ENCODE data around the gene KIAA1191.

Gene KIAA1191

DNA sequence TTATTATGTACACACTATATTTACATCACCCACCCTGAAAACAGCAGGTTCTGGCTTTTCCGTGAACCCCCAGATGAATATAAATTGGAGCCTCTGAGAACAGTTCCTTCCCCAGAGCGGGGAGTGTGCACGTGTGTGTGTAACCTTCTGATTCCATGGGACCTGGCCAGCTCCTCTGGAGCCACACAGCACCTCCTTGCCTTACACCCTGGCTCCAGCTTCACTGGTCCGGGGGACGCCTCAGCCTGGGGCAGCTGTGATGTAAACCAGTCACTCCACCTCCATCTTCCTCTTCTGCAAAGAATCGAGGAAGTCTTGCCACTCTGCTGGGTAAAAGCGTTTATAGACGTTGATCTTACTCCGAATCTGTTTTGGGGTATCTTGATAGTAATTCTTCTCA, 22.4 kb upstream of the KIAA1191 start:
- no peak for DNase-seq (ENCODE audit: low read depth)
- H3K4me3 ChIP-seq (ENCODE audit: low read length), result no peak overlapping the region
- TF ChIP-seq, protein P1, sequence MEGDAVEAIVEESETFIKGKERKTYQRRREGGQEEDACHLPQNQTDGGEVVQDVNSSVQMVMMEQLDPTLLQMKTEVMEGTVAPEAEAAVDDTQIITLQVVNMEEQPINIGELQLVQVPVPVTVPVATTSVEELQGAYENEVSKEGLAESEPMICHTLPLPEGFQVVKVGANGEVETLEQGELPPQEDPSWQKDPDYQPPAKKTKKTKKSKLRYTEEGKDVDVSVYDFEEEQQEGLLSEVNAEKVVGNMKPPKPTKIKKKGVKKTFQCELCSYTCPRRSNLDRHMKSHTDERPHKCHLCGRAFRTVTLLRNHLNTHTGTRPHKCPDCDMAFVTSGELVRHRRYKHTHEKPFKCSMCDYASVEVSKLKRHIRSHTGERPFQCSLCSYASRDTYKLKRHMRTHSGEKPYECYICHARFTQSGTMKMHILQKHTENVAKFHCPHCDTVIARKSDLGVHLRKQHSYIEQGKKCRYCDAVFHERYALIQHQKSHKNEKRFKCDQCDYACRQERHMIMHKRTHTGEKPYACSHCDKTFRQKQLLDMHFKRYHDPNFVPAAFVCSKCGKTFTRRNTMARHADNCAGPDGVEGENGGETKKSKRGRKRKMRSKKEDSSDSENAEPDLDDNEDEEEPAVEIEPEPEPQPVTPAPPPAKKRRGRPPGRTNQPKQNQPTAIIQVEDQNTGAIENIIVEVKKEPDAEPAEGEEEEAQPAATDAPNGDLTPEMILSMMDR (IDR thresholded peaks at IDR 0.05; ENCODE audit: insufficient read depth, low read depth, low read length, missing control alignments), result no peak

DNA sequence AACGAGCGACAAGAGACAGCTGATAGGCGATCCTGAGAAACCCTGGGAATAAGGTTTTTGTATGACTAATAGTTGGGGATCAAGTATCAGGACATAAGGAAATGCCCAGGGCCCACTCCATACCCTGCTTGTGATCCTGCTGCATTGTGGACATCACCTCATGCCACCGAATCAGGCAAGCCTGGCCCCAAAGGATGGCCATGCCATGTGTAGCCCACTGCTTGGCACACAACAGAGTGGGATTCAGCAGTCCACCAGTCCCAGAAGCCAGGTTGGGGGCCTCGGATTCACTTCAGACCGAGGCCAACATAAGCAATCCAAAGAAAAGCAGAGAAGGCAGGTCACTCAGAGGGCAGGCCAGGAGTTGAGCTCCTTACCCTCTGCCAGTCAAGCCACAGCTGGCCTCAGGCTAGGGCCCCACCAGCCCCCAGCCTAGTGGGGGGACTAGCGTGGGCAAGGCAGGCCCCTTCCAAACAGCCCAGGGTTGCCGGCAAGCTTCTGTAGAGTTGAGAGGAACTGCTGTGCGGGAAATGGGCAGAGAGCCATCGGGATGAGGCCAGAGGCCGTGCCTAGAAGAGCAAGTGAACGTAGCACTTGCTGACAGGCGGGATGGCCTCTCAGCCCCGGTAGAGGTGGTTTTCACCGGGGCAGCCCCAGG, 21.8 kb upstream of the KIAA1191 start:
- no peak overlapping the region for H3K4me3 ChIP-seq (ENCODE audit: low read length)
- no peak for DNase-seq (ENCODE audit: low read depth)
- TF ChIP-seq, protein P1 (IDR thresholded peaks at IDR 0.05; ENCODE audit: insufficient read depth, low read depth, low read length, missing control alignments), result no peak

DNA sequence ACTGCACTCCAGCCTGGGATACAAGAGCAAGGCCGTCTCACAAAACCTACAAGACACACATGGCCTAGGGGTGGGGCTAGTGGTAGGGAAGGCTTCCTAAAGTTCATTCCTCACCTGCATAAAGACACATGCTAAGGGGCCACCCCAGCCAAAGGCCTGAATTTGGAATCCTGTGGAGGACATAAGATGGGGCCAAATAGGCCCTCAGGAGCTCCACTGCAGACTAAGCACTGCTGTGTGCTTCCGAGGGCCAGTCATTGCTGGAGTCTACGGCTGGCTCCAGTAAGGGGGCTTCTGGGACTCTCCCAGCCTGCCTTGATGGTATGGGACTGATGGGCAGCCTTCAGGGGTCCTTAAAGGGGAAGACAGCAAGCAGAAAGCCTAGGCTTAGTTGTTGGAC, 21.2 kb upstream of the KIAA1191 start:
- H3K4me3 ChIP-seq (ENCODE audit: low read length), result no peak overlapping the region
- no peak for DNase-seq (ENCODE audit: low read depth)
- TF ChIP-seq, protein P1 (IDR thresholded peaks at IDR 0.05; ENCODE audit: insufficient read depth, low read depth, low read length, missing control alignments), result no peak

DNA sequence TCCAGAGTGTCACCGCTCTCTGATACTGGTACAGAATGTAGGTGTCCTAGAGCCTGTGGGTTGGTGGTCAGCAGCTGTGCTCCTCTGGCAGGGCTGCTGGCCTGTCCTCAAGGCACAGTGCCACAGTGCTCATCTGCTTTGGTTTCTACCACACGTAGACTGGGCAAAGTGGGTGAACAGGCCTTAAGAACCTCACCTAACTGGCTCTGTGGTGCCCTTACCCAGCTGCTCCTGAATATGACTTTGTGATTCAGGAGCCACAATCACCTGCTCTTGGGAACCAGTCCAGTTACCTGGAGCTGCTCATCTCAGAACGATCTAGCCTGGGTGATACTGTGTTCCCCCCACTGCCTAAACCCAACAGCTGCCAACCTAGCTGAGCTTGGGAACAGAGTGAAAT, 20.4 kb upstream of the KIAA1191 start:
- no peak overlapping the region for H3K4me3 ChIP-seq (ENCODE audit: low read length)
- no peak for DNase-seq (ENCODE audit: low read depth)
- TF ChIP-seq, protein P1 (IDR thresholded peaks at IDR 0.05; ENCODE audit: insufficient read depth, low read depth, low read length, missing control alignments), result no peak

DNA sequence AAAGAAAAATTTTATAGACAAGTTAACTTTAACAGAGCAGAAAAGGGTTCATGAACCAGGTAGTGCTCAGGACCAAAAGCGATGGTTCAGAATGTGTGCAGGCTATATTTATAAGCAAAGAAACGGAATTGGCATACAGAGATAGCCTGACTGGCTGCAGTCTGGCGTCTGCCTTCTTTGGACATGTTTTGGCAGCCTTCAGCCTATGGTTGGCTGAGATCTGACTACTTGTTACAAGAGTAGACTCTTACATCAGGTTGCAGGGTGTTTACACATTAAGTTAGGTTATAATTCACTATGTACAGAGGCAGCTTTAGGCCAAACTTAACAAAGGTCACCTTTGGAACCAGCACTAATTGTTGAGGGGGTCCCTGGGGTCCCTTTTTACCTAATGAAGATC, 19.9 kb upstream of the KIAA1191 start:
- TF ChIP-seq, protein P1 (IDR thresholded peaks at IDR 0.05; ENCODE audit: insufficient read depth, low read depth, low read length, missing control alignments), result no peak
- DNase-seq (ENCODE audit: low read depth), result no peak
- no peak overlapping the region for H3K4me3 ChIP-seq (ENCODE audit: low read length)

DNA sequence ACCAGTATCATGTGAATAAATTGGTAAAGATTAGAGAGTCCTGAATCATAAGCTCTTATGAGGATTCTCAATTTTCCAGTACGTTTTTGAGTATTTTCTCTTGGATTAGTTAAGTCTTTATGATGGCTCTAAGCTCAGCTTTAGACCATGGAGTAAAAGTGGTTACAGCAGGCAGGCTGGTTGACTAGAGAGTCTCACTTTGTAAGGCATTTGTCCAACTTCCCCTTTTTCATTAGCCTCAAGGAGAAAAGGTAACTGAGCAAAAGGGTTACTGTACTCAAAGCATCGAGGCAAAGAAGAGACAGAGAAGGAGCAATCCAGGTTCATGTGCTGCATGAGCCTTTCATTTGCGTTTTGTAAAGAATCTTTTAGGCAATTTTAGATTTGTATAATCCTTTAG, 18.3 kb upstream of the KIAA1191 start:
- TF ChIP-seq, protein P1 (IDR thresholded peaks at IDR 0.05; ENCODE audit: insufficient read depth, low read depth, low read length, missing control alignments), result no peak
- no peak overlapping the region for H3K4me3 ChIP-seq (ENCODE audit: low read length)
- no peak for DNase-seq (ENCODE audit: low read depth)
